WERI-Rb-1 (cell line): Measurements from ENCODE around the gene FAM200A.
"Not testable (repeated sequence)": the region's sequence is repeated elsewhere in the genome, so short reads cannot be mapped to it uniquely, and the experiment has no call there.

Experiments used
- DNase-seq: peaks from one replicate; pipeline ENCODE4 v3.0.0-alpha.2; 2020
- H3K27ac ChIP-seq: fragments of 250-450 bp; sonication (Bioruptor Pico); 2 replicates; pipeline ENCODE4 v1.5.1; 2020; ENCODE audit warnings: mild to moderate bottlenecking, moderate library complexity
- H3K27me3 ChIP-seq: fragments of 250-450 bp; sonication (Bioruptor Pico); 2 replicates; pipeline ENCODE4 v1.5.1; 2021; ENCODE audit warnings: mild to moderate bottlenecking, low read depth, moderate library complexity; ENCODE audit not compliant: insufficient read depth, severe bottlenecking
- H3K36me3 ChIP-seq: fragments of 250-450 bp; sonication (Bioruptor Pico); 2 replicates; pipeline ENCODE4 v1.5.1; 2020; ENCODE audit warnings: mild to moderate bottlenecking, moderate library complexity
- H3K4me3 ChIP-seq: 2 replicates; pipeline ENCODE4 v1.5.1; 2011; ENCODE audit warnings: low read depth, mild to moderate bottlenecking, control low read depth, low read length
- H3K9me3 ChIP-seq: fragments of 250-450 bp; sonication (Bioruptor Pico); 2 replicates; pipeline ENCODE4 v1.5.1; 2021; ENCODE audit warnings: mild to moderate bottlenecking, moderate library complexity; ENCODE audit not compliant: severe bottlenecking
- CTCF ChIP-seq: IDR thresholded peaks from 2 replicates; pipeline ENCODE4 v1.5.1; 2011; ENCODE audit warnings: low read depth, mild to moderate bottlenecking, control low read depth, inconsistent platforms, low read length

The FAM200A gene

GRCh38 chr7:99573257-99573656, 21.3 kb upstream of the FAM200A start:
- no peak for DNase-seq
- Histone ChIP-seq H3K4me3 (no peak overlapping the region), H3K27ac (no peak overlapping the region), H3K27me3 (no peaks in the 10 kb centered on the region), H3K36me3 (peaks cover 35% of the 10 kb centered on the region), H3K9me3 (no peaks in the 10 kb centered on the region)
- no peak for TF ChIP-seq CTCF

- no peak for DNase-seq
- Histone ChIP-seq H3K4me3 (no peak overlapping the region), H3K9me3 (no peaks in the 10 kb centered on the region), H3K36me3 (peaks cover 44% of the 10 kb centered on the region), H3K27ac (peak overlapping the region; percentile 31; the same call in 1 of the 2 replicates), H3K27me3 (no peaks in the 10 kb centered on the region)
- TF ChIP-seq CTCF, result no peak
These were observed 19.9 kb upstream of the FAM200A start for GRCh38 chr7:99571768-99572167.

- not testable (repeated sequence) for H3K4me3 ChIP-seq, H3K9me3 ChIP-seq, H3K27me3 ChIP-seq, H3K27ac ChIP-seq, DNase-seq
- H3K36me3 ChIP-seq, result peaks cover 54% of the 10 kb centered on the region
These were observed 16.9 kb upstream of the FAM200A start for GRCh38 chr7:99568770-99569169.

GRCh38 chr7:99563650-99564049, 11.7 kb upstream of the FAM200A start:
- Histone ChIP-seq H3K27ac (no peak overlapping the region), H3K36me3 (peaks cover 66% of the 10 kb centered on the region), H3K4me3 (no peak overlapping the region), H3K9me3 (no peaks in the 10 kb centered on the region), H3K27me3 (no peaks in the 10 kb centered on the region)
- TF ChIP-seq CTCF, result no peak
- no peak for DNase-seq

- peaks cover 69% of the 10 kb centered on the region for H3K36me3 ChIP-seq
- no peaks in the 10 kb centered on the region for H3K27me3 ChIP-seq
- H3K4me3 ChIP-seq, result no peak overlapping the region
- no peak for TF ChIP-seq CTCF
- H3K9me3 ChIP-seq, result no peaks in the 10 kb centered on the region
- no peak overlapping the region for H3K27ac ChIP-seq
- no peak for DNase-seq
These were observed 10.9 kb upstream of the FAM200A start for GRCh38 chr7:99562832-99563231.

GRCh38 chr7:99562114-99562784, 10.3 kb upstream of the FAM200A start:
- H3K36me3 ChIP-seq, result peaks cover 64% of the 10 kb centered on the region
- no peaks in the 10 kb centered on the region for H3K27me3 ChIP-seq
- DNase-seq, result no peak
- TF ChIP-seq CTCF, result no peak
- H3K4me3 ChIP-seq, result no peak overlapping the region
- no peak overlapping the region for H3K27ac ChIP-seq
- H3K9me3 ChIP-seq, result no peaks in the 10 kb centered on the region
